Liver (tissue), 9 donors: ENCODE results near the gene SLC25A10. TPM values are rescaled to one million over a fixed set of nuclear protein-coding genes. Genes with fewer than 3 reads are reported as not detected.

Experiments used
- DNase-seq: peaks from one replicate; pipeline ENCODE4 v3.0.0-alpha.2; 2017; ENCODE audit warnings: low spot score
- H3K27ac ChIP-seq, 2 donors: one replicate each; pipeline ENCODE4 v1.7.0; 2013; ENCODE audit warnings: inconsistent platforms in 2 of 2, low read length in 2 of 2, control low read depth in 1 of 2, low read depth in 1 of 2, mild to moderate bottlenecking in 1 of 2
- H3K27me3 ChIP-seq, 4 donors: one replicate each; pipeline versions ENCODE4 v1.6.1 to v1.7.0; 2013; ENCODE audit warnings: low read length in 3 of 4, inconsistent platforms in 1 of 4, mild to moderate bottlenecking in 1 of 4, moderate library complexity in 1 of 4; ENCODE audit not compliant: control insufficient read depth in 4 of 4, insufficient read depth in 4 of 4
- H3K36me3 ChIP-seq, 4 donors: one replicate each; pipeline versions ENCODE4 v1.6.1 to v1.7.0; 2013; ENCODE audit warnings: low read length in 3 of 4, mild to moderate bottlenecking in 3 of 4, low read depth in 1 of 4, moderate library complexity in 1 of 4; ENCODE audit not compliant: control insufficient read depth in 4 of 4, insufficient read depth in 3 of 4
- H3K4me1 ChIP-seq, 4 donors: one replicate each; pipeline versions ENCODE4 v1.6.1 to v1.7.0; 2013; ENCODE audit warnings: low read length in 3 of 4, mild to moderate bottlenecking in 3 of 4, moderate library complexity in 1 of 4; ENCODE audit not compliant: control insufficient read depth in 4 of 4, insufficient read depth in 4 of 4
- H3K4me3 ChIP-seq, 3 donors: one replicate each; pipeline versions ENCODE4 v1.6.1 to v1.7.0; 2013; ENCODE audit warnings: low read length in 3 of 3, control low read depth in 1 of 3, low read depth in 1 of 3, mild to moderate bottlenecking in 1 of 3
- H3K9ac ChIP-seq, 2 donors: one replicate each; pipeline ENCODE4 v1.7.0; 2013; ENCODE audit warnings: low read length in 2 of 2, mild to moderate bottlenecking in 2 of 2, moderate library complexity in 2 of 2, control low read depth in 1 of 2, low read depth in 1 of 2
- H3K9me3 ChIP-seq, 4 donors: one replicate each; pipeline versions ENCODE4 v1.6.1 to v1.7.0; 2013; ENCODE audit warnings: low read length in 3 of 4; ENCODE audit not compliant: control insufficient read depth in 4 of 4
- GABPA ChIP-seq, 2 donors: IDR thresholded peaks in 1 of 2; conservative IDR thresholded peaks in 1 of 2; 2 replicates each; pipeline ENCODE4 v1.6.1; 2016; ENCODE audit warnings: antibody characterized with exemption in 2 of 2, mild to moderate bottlenecking in 1 of 2, moderate library complexity in 1 of 2
- HNF4A ChIP-seq, 2 donors: conservative IDR thresholded peaks; 2 replicates each; pipeline ENCODE4 v1.6.1; 2016; ENCODE audit warnings: antibody characterized with exemption in 2 of 2, mild to moderate bottlenecking in 2 of 2
- HNF4G ChIP-seq: IDR thresholded peaks from 2 replicates; pipeline ENCODE4 v1.6.1; 2016; ENCODE audit warnings: antibody characterized with exemption
- JUND ChIP-seq, 2 donors: IDR thresholded peaks; 2 replicates each; pipeline ENCODE4 v1.6.1; 2016; ENCODE audit warnings: antibody characterized with exemption in 2 of 2
- RXRA ChIP-seq, 2 donors: IDR thresholded peaks; 2 replicates each; pipeline ENCODE4 v1.6.1; 2017 to 2018; ENCODE audit warnings: antibody characterized with exemption in 2 of 2, mild to moderate bottlenecking in 1 of 2
- SP1 ChIP-seq: IDR thresholded peaks from 2 replicates; pipeline ENCODE4 v1.6.1; 2018; ENCODE audit warnings: antibody characterized with exemption, mild to moderate bottlenecking
- YY1 ChIP-seq: IDR thresholded peaks from 2 replicates; pipeline ENCODE4 v1.6.1; 2016; ENCODE audit warnings: antibody characterized with exemption, mild to moderate bottlenecking
- WGBS: extraction: QIAGEN DNeasy Blood & Tissue Kit; methylation state at CpG from one replicate; pipeline ENCODE4 v1.1.7; 2013; 5-methylcytosine and 5-hydroxymethylcytosine counted together
- polyA plus RNA-seq, 2 donors: library from polyadenylated mRNA; stranded (reverse) in 1 of 2; unstranded in 1 of 2; fragments of 200-250 nt in 1 of 2; fragments of >200 nt in 1 of 2; fragmentation: Nextera tagmentation in 1 of 2; extraction: Ambion mirVana in 1 of 2; gene quantifications; one replicate each; pipeline versions ENCODE4 v1.2.1 to v1.2.3, GENCODE V29; 2013 to 2015
- total RNA-seq, 2 donors: library from RNA; depleted of rRNA; stranded (reverse); fragments of >200 nt; gene quantifications; one replicate each; pipeline ENCODE4 v1.2.3, GENCODE V29; 2014
- TF ChIP-seq, protein P1 (sequence below): IDR thresholded peaks from 2 replicates; pipeline ENCODE4 v1.6.1; 2016; ENCODE audit warnings: antibody characterized with exemption
- TF ChIP-seq, protein P2 (sequence below): IDR thresholded peaks from 2 replicates; pipeline ENCODE4 v1.6.1; 2016; ENCODE audit warnings: antibody characterized with exemption, mild to moderate bottlenecking
- donor health status: healthy.
- donor health status: healthy.
- donor health status: healthy.
- donor health status: healthy.
- donor health status: healthy.

The SLC25A10 gene
- total and polyA plus RNA-seq, 4 donors = 19.8 to 54.6 (median 44.0) TPM

DNA sequence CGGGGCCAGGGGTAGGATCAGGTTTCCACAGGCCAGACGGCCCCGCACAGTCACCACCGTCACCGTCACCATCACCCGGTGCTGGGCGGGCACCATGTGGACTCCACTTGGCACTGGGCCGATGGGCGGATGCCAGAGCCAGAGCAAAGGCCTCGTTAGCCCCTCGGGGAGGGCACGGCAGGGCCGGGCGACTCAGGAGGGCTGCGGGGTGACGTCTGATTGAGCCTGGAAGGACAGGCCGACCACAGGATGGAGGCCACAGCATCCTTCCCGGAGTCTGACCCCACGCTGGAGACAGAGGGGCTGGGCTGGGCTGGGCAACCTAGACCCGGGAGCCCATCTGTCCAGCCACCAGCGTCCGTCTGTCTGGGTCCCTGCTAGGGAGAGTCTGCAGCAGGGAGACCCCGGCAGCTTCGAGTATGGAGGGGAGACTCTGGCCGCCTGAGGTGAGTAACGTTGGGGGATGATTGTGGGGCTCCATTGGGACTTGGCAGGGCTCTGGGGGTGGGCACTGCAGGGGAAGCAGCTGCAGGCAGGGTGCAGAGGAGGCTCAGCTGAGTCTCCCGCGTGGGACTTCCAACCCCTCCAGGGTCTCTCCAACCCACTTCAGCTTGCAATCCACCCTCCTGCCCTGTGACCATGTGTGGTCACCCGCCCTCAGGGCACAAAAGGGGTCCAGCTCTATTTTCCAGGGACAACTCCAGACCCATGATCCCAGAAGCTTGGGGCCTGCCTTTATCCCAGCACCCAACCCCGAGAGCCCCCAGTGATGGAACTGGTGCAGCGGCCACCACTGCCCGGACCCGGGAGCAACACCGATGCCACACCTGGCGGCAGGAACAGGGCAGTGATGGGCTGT, 22.6 kb downstream of the SLC25A10 start:
- 58% methylated on average over 35 of the region's 35 CpGs for WGBS
- peak in 1 of 2 donors; percentile 6 for TF ChIP-seq HNF4A (conservative IDR thresholded peaks at IDR 0.05)
- TF ChIP-seq, protein P1, sequence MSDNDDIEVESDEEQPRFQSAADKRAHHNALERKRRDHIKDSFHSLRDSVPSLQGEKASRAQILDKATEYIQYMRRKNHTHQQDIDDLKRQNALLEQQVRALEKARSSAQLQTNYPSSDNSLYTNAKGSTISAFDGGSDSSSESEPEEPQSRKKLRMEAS = no peak
- DNase-seq = no peak
- H3K36me3 ChIP-seq = no peaks in the 10 kb centered on the region
- H3K9ac ChIP-seq = no peak overlapping the region
- H3K27me3 ChIP-seq = no peaks in the 10 kb centered on the region
- H3K4me1 ChIP-seq = peaks cover 9 to 37% (median 28%) of the 10 kb centered on the region in 4 donors
- H3K4me3 ChIP-seq = no peak overlapping the region
- H3K9me3 ChIP-seq = no peaks in the 10 kb centered on the region
- H3K27ac ChIP-seq = no peak overlapping the region

DNA sequence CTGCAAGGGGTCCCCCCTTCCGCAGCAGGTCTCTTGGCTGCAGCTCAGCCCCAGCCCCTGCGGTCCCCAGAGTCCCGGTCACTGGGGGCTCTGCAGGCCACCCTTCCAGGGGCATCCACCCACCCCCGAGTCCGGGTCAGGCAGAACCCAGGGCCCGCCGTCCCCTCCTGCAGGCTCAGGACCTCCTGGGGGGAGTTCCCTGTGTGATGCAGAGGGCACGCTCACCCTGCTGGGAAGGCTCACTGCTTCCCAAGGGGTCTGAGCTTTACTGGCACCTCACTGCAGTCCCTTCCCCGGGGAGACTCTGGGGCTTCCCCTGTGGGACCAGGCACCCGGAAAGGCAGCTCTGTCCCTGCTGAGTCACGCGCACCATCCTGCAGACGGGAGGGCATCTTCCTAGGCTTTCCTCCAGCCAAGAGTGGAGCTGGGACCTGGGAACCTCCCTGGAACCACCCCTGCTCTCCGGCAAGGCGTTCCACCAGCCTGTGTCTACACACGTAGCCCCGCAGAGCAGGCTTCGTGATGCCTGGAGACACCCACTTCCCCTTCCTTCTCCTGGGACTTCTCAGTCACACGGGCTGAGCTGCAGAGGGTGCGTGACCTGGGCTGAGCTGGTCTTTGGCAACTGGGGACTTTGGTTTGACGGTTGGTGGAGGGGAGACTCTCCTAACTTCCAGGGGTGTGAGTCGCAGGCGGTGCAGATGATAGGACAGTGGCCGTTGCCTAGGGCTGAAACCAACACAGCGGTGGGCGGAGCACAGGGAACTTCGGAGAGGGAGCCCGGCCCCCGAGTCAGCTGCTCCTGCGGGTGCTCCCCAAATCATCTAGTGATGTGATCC, 23.4 kb downstream of the SLC25A10 start:
- 35% methylated on average over 30 of the region's 30 CpGs for WGBS
- Histone ChIP-seq H3K9ac (no peak overlapping the region), H3K9me3 (no peaks in the 10 kb centered on the region), H3K4me1 (peaks cover 9 to 33% (median 26%) of the 10 kb centered on the region in 4 donors), H3K27ac (peak overlapping the region; percentile 31 to 32), H3K27me3 (no peaks in the 10 kb centered on the region), H3K4me3 (no peak overlapping the region), H3K36me3 (no peaks in the 10 kb centered on the region)
- TF ChIP-seq GABPA (IDR thresholded peaks at IDR 0.05 in 1 of 2, conservative IDR thresholded peaks at IDR 0.05 in 1 of 2) (peak in 1 of 2 donors; percentile 46), HNF4G (no peak), YY1 (peak; percentile 41), HNF4A (conservative IDR thresholded peaks at IDR 0.05) (peak; percentile 52 to 60), JUND (IDR thresholded peaks at IDR 0.05) (no peak), SP1 (peak; percentile 46), RXRA (IDR thresholded peaks at IDR 0.05) (peak; percentile 38 to 57)
- TF ChIP-seq, protein P2, sequence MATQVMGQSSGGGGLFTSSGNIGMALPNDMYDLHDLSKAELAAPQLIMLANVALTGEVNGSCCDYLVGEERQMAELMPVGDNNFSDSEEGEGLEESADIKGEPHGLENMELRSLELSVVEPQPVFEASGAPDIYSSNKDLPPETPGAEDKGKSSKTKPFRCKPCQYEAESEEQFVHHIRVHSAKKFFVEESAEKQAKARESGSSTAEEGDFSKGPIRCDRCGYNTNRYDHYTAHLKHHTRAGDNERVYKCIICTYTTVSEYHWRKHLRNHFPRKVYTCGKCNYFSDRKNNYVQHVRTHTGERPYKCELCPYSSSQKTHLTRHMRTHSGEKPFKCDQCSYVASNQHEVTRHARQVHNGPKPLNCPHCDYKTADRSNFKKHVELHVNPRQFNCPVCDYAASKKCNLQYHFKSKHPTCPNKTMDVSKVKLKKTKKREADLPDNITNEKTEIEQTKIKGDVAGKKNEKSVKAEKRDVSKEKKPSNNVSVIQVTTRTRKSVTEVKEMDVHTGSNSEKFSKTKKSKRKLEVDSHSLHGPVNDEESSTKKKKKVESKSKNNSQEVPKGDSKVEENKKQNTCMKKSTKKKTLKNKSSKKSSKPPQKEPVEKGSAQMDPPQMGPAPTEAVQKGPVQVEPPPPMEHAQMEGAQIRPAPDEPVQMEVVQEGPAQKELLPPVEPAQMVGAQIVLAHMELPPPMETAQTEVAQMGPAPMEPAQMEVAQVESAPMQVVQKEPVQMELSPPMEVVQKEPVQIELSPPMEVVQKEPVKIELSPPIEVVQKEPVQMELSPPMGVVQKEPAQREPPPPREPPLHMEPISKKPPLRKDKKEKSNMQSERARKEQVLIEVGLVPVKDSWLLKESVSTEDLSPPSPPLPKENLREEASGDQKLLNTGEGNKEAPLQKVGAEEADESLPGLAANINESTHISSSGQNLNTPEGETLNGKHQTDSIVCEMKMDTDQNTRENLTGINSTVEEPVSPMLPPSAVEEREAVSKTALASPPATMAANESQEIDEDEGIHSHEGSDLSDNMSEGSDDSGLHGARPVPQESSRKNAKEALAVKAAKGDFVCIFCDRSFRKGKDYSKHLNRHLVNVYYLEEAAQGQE = no peak
- DNase-seq = peak; percentile 56
